ENCODE measurements around the gene SZRD1. TPM values are rescaled to one million over a fixed set of nuclear protein-coding genes. Genes with fewer than 3 reads are reported as not detected.

The SZRD1 gene
- total RNA-seq, 1 experiment from 2014 or later, result 125 TPM

Other genes with a start within 250 kb of the SZRD1 start
- 64.0 and 81.3 TPM in 2 replicates for gene EPHA2, start 211.2 kb upstream of the SZRD1 start, total RNA-seq (2014; rRNA removed; shearing (Covaris generic); ENCODE audit: low replicate concordance)
- 26.2 and 26.4 TPM in 2 replicates for gene ARHGEF19, start 154.6 kb upstream of the SZRD1 start, total RNA-seq (2014; rRNA removed; shearing (Covaris generic); ENCODE audit: low replicate concordance)
- 6.4 and 7.3 TPM in 2 replicates for gene CPLANE2, start 130.1 kb upstream of the SZRD1 start, total RNA-seq (2014; rRNA removed; shearing (Covaris generic); ENCODE audit: low replicate concordance)
- 11.4 and 24.2 TPM in 2 replicates for gene FBXO42, start 14.8 kb upstream of the SZRD1 start, total RNA-seq (2014; rRNA removed; shearing (Covaris generic); ENCODE audit: low replicate concordance)
- gene SPATA21, start 70.2 kb downstream of the SZRD1 start, total RNA-seq (2014; rRNA removed; shearing (Covaris generic); ENCODE audit: low replicate concordance), result not detected in 2 replicates
- gene NECAP2, start 73.5 kb downstream of the SZRD1 start, total RNA-seq (2014; rRNA removed; shearing (Covaris generic); ENCODE audit: low replicate concordance), result 65.2 and 95.0 TPM in 2 replicates
- not detected in 2 replicates for gene RNU1-1, start 147.0 kb downstream of the SZRD1 start, total RNA-seq (2014; rRNA removed; shearing (Covaris generic); ENCODE audit: low replicate concordance)
- gene NBPF1, start 246.3 kb downstream of the SZRD1 start, total RNA-seq (2014; rRNA removed; shearing (Covaris generic); ENCODE audit: low replicate concordance), result 13.3 and 24.5 TPM in 2 replicates